OCI-LY7 (cell line): ENCODE results near the gene STX8. TPM values are rescaled to one million over a fixed set of nuclear protein-coding genes. Genes with fewer than 3 reads are reported as not detected.

Source experiments
- BruUV-seq: library from RNA; stranded (reverse); fragments of 400-500 nt; replicated peaks from 2 replicates; lab custom pipeline; 2021; lab: Mats Ljungman, UMichigan
- CTCF ChIA-PET: fragments of 300-600 bp; sonication (Branson Sonifier 250); formaldehyde crosslinking; loops from one replicate; lab custom pipeline; 2022; ENCODE audit warnings: antibody characterized with exemption; ENCODE audit not compliant: unreplicated experiment; lab: Charles Lee
- POLR2A ChIA-PET: fragments of 300-600 bp; sonication (Branson Sonifier 250); formaldehyde crosslinking; loops from one replicate; lab custom pipeline; 2022; ENCODE audit warnings: antibody characterized with exemption; lab: Charles Lee
- DNase-seq: peaks from one replicate; pipeline ENCODE4 v3.0.0-alpha.2; 2015; ENCODE audit warnings: low spot score
- H2AFZ ChIP-seq: fragments of 200-600 bp; sonication (generic), shearing (Covaris generic); 2 replicates; pipeline ENCODE4 v1.6.1; 2014; ENCODE audit warnings: mild to moderate bottlenecking, antibody characterized with exemption, low read length, moderate library complexity
- H3K27ac ChIP-seq: fragments of 200-600 bp; sonication (generic); 2 replicates; pipeline ENCODE4 v1.5.1; 2014; ENCODE audit warnings: mixed run types, low read depth, mild to moderate bottlenecking, moderate library complexity, low read length, inconsistent platforms; ENCODE audit not compliant: poor library complexity, severe bottlenecking
- H3K36me3 ChIP-seq: fragments of 200-600 bp; sonication (generic); 2 replicates; pipeline ENCODE4 v1.6.1; 2014; ENCODE audit warnings: mild to moderate bottlenecking, antibody characterized with exemption, low read length, moderate library complexity, mixed read lengths; ENCODE audit not compliant: insufficient read depth
- H3K4me1 ChIP-seq: fragments of 200-600 bp; sonication (generic); 2 replicates; pipeline ENCODE4 v1.5.1; 2014; ENCODE audit warnings: mild to moderate bottlenecking, low read length; ENCODE audit not compliant: insufficient read depth, poor library complexity, severe bottlenecking
- H3K4me2 ChIP-seq: fragments of 200-600 bp; sonication (generic); 2 replicates; pipeline ENCODE4 v1.6.1; 2014; ENCODE audit warnings: mild to moderate bottlenecking, low read length
- H3K4me3 ChIP-seq: fragments of 200-600 bp; sonication (generic); 2 replicates; pipeline ENCODE4 v1.5.1; 2014; ENCODE audit warnings: mild to moderate bottlenecking, low read depth, low read length; ENCODE audit not compliant: poor library complexity, severe bottlenecking
- H3K79me2 ChIP-seq: fragments of 200-600 bp; sonication (generic); 2 replicates; pipeline ENCODE4 v1.6.1; 2016; ENCODE audit warnings: low read depth, mild to moderate bottlenecking, low read length, moderate library complexity, mixed read lengths; ENCODE audit not compliant: insufficient read depth
- H3K9me2 ChIP-seq: fragments of 200-600 bp; sonication (generic); 2 replicates; pipeline ENCODE4 v1.6.1; 2016; ENCODE audit warnings: mild to moderate bottlenecking, low read length, mixed read lengths; ENCODE audit not compliant: insufficient read depth
- H3K9me3 ChIP-seq: fragments of 200-600 bp; sonication (generic); 2 replicates; pipeline ENCODE4 v1.6.1; 2014; ENCODE audit warnings: mild to moderate bottlenecking, mixed run types, low read length, mixed read lengths
- H4K20me1 ChIP-seq: fragments of 200-600 bp; sonication (generic); 2 replicates; pipeline ENCODE4 v1.6.1; 2014; ENCODE audit warnings: mild to moderate bottlenecking, antibody characterized with exemption, low read length, moderate library complexity, mixed read lengths; ENCODE audit not compliant: insufficient read depth
- EZH2phosphoT487 ChIP-seq: fragments of 200-600 bp; sonication (generic); IDR thresholded peaks from 2 replicates; pipeline ENCODE4 v1.6.1; 2018; ENCODE audit warnings: low read depth, borderline replicate concordance, mild to moderate bottlenecking, mixed run types, antibody characterized with exemption, low read length, moderate library complexity, mixed read lengths
- intact Hi-C: fragments of 100-400 bp; cut with micrococcal nuclease; formaldehyde crosslinking; loops from one replicate; pipeline ENCODE4 v1.10.0; 2022; ENCODE audit not compliant: unreplicated experiment
- total RNA-seq, 2 experiments: library from RNA; depleted of rRNA in 1 of 2; stranded (reverse); fragments of >200 nt in 1 of 2; shearing (Covaris generic) in 1 of 2; gene quantifications; 2 replicates each; pipeline ENCODE4 v1.2.3, GENCODE V29; 2014 to 2022
- TF ChIP-seq, protein P1 (sequence below): fragments of 200-600 bp; sonication (generic); conservative IDR thresholded peaks from 2 replicates; pipeline ENCODE4 v1.5.1; 2014; ENCODE audit warnings: mild to moderate bottlenecking, antibody characterized with exemption, low read length, moderate library complexity, mixed read lengths

The STX8 gene
- total RNA-seq, 2 experiments from 2014 or later: 56.7 to 69.0 TPM

DNA sequence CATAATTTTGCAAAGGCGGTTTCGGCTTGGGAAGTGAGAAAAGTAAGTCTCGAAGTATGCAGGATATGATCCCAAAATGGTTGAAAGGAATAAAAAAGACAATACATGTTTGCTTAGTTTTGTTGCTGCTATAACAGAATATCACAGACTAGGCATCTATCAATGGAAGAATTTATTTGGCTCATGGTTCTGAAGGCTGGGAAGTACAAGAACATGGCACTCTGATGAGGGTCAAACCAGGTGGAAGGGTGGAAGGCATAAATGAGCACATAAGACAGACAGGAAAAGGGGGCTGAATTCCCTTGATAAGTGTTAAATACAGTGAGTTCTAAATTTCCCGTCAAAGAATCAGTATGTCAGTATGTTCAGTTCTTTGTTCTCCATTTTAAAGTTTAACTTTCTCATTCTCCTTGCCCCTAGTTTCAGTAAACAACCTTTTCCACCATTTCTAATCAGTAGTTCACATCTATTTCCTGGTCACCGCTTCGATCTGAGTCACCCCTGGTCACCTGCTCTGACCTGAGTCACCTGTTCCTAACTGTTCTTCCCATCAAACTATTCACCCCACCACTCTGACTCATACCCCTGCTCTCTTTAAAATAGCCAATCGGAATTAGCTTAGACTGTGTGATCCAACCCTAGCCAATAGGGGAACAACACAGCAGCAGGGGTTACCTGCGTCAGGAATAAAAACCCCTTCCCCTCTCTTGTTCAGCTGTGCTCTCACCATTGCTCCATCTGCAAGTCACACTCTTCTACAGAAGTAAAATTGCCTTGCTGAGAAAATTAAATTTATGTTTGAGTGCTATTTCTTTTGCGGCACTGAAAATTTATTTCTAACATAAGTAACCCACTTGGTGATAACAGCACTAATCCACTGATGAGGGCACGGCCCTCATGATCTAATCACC, 240.8 kb downstream of the STX8 start:
- no peaks in the 10 kb centered on the region for H3K9me2 ChIP-seq
- intact Hi-C loops: no loop called here
- no peaks in the 10 kb centered on the region for H3K4me1 ChIP-seq
- no peaks in the 10 kb centered on the region for H3K36me3 ChIP-seq
- CTCF ChIA-PET: no interaction called here
- no peak overlapping the region for H2AFZ ChIP-seq
- no peak overlapping the region for H3K4me2 ChIP-seq
- TF ChIP-seq, protein P1, sequence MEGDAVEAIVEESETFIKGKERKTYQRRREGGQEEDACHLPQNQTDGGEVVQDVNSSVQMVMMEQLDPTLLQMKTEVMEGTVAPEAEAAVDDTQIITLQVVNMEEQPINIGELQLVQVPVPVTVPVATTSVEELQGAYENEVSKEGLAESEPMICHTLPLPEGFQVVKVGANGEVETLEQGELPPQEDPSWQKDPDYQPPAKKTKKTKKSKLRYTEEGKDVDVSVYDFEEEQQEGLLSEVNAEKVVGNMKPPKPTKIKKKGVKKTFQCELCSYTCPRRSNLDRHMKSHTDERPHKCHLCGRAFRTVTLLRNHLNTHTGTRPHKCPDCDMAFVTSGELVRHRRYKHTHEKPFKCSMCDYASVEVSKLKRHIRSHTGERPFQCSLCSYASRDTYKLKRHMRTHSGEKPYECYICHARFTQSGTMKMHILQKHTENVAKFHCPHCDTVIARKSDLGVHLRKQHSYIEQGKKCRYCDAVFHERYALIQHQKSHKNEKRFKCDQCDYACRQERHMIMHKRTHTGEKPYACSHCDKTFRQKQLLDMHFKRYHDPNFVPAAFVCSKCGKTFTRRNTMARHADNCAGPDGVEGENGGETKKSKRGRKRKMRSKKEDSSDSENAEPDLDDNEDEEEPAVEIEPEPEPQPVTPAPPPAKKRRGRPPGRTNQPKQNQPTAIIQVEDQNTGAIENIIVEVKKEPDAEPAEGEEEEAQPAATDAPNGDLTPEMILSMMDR: no peak
- no peak for TF ChIP-seq EZH2phosphoT487
- no peak overlapping the region for H3K4me3 ChIP-seq
- POLR2A ChIA-PET: no interaction called here
- no peaks in the 10 kb centered on the region for H3K79me2 ChIP-seq
- H3K27ac ChIP-seq: no peak overlapping the region
- H3K9me3 ChIP-seq: 0 out of 2 replicates have a peak, but pooled peaks cover 7% of the 10 kb centered on the region
- H4K20me1 ChIP-seq: no peaks in the 10 kb centered on the region
- no peak for DNase-seq
- BruUV-seq: no TSS peak

DNA sequence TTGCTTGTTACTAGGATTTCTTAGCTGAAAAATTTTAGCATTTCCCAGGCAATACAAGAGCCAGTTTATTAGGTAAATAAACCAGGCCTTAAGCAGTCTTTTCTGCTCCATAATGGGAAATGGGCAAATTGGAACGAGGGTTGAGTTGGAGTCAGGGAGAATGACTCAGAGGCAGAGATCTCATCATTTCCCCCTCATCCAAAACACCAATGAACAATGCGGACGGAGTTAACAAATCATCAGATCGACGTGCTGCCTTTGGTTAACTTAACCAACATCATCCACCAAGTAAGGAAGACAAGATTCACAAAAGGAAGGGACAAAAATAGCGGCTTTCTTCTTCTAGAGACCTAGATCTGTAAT, 243.5 kb downstream of the STX8 start:
- no peak overlapping the region for H3K27ac ChIP-seq
- no peak overlapping the region for H2AFZ ChIP-seq
- no peaks in the 10 kb centered on the region for H3K4me1 ChIP-seq
- ChIA-PET POLR2A (no interaction called here), CTCF (no interaction called here)
- no peaks in the 10 kb centered on the region for H3K36me3 ChIP-seq
- 0 out of 2 replicates have a peak, but pooled peaks cover 7% of the 10 kb centered on the region for H3K9me3 ChIP-seq
- no peak for DNase-seq
- BruUV-seq: no TSS peak
- no peak overlapping the region for H3K4me3 ChIP-seq
- TF ChIP-seq, protein P1: no peak
- no peak for TF ChIP-seq EZH2phosphoT487
- no peaks in the 10 kb centered on the region for H3K9me2 ChIP-seq
- intact Hi-C loops: no loop called here
- no peaks in the 10 kb centered on the region for H3K79me2 ChIP-seq
- no peak overlapping the region for H3K4me2 ChIP-seq
- H4K20me1 ChIP-seq: no peaks in the 10 kb centered on the region
